ENCODE results near the gene FGF18. TPM values are rescaled to one million over a fixed set of nuclear protein-coding genes. Genes with fewer than 3 reads are reported as not detected.

FGF18 gene
- total RNA-seq, 3 donors from 2014 or later, result 0.16 to 1.6 (median 0.33) TPM

DNA sequence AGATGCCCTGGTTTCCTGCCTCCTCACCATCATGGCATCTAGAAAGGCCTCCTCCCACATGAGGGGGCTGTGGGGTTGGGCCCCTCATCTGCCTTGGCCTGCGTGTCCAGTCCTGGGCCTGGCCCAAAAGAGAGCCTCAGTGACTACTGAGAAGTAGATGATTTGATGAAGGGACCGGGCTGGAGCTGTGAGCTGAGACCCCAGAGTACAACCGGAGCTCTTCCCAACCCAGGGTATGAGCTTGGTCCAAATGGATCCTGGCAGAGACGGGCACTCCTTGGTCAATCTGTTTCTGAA, 62.9 kb downstream of the FGF18 start:
- Histone ChIP-seq H3K4me3 (no peak overlapping the region), H3K27me3 (no peaks in the 10 kb centered on the region), H3K9me3 (no peaks in the 10 kb centered on the region), H3K4me1 (no peaks in the 10 kb centered on the region), H3K27ac (no peak overlapping the region), H3K36me3 (no peaks in the 10 kb centered on the region)
- TF ChIP-seq POLR2AphosphoS5 (IDR thresholded peaks at IDR 0.05) (no peak), POLR2A (IDR thresholded peaks at IDR 0.05) (no peak)
- TF ChIP-seq, protein P1, sequence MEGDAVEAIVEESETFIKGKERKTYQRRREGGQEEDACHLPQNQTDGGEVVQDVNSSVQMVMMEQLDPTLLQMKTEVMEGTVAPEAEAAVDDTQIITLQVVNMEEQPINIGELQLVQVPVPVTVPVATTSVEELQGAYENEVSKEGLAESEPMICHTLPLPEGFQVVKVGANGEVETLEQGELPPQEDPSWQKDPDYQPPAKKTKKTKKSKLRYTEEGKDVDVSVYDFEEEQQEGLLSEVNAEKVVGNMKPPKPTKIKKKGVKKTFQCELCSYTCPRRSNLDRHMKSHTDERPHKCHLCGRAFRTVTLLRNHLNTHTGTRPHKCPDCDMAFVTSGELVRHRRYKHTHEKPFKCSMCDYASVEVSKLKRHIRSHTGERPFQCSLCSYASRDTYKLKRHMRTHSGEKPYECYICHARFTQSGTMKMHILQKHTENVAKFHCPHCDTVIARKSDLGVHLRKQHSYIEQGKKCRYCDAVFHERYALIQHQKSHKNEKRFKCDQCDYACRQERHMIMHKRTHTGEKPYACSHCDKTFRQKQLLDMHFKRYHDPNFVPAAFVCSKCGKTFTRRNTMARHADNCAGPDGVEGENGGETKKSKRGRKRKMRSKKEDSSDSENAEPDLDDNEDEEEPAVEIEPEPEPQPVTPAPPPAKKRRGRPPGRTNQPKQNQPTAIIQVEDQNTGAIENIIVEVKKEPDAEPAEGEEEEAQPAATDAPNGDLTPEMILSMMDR (IDR thresholded peaks at IDR 0.05), result no peak
- DNase-seq (ENCODE audit: low spot score in 2 of 2), result no peak
- intact Hi-C loops (cut with DNase I; ENCODE audit: low total_unique reads), result no loop called here

DNA sequence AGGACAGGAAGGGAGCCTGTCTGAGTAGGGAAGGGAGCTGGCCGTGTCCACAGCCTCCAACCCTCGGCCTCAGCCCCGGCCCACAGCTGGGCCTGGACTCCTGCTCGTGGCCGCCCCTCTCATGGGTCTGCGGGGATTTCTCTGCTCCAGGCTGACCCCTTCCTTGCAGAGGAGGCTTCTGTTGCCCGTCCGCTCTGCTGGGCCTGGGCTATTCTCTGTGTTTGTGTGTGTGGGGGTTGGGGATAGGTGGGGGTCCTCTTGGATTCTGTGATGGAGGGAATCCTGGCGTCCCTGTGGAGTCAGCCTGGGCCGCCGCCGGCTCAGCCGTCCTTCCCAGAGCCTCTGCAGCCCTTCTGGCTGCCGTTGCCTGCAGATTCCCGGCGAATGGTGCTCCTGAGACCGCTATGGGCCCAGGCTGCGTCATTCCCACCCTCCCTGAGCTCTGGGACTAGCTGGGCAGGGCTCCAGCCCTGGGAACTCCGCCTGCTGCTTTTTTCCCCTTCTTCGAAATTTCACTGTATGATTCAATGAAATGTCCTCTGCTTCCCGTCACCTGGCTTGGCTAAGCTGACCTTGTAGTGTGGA, 64.2 kb downstream of the FGF18 start:
- no peaks in the 10 kb centered on the region for H3K27me3 ChIP-seq
- no peaks in the 10 kb centered on the region for H3K36me3 ChIP-seq
- intact Hi-C loops (cut with DNase I; ENCODE audit: low total_unique reads), result no loop called here
- peak overlapping the region in 1 of 2 donors; percentile 85 for H3K27ac ChIP-seq
- DNase-seq (ENCODE audit: low spot score in 2 of 2), result no peak
- H3K4me3 ChIP-seq, result no peak overlapping the region
- H3K4me1 ChIP-seq, result no peaks in the 10 kb centered on the region
- no peak for TF ChIP-seq POLR2A (IDR thresholded peaks at IDR 0.05)
- peak in 1 of 3 donors; percentile 15 for TF ChIP-seq POLR2AphosphoS5 (IDR thresholded peaks at IDR 0.05)
- no peaks in the 10 kb centered on the region for H3K9me3 ChIP-seq

DNA sequence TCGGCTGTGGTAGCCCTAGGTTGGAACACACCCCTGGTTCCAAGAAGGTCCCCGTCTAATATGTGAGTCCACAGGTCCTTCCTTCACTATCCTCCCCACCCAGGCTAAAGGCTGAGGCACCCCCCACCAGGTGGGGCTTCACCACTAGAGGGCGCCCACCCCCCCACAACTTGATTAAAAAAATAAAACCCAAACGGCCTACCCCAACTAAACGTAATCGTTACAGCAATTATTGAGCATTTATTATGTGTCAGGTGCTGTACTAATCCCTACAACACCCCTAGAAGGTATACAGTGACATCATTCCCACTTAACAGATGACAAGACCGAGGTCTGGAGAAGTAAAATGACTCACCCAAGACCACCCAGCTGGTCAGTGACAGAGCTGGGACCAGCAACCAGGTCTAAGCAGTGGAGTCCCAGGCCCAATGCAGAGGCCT, 65.0 kb downstream of the FGF18 start:
- intact Hi-C loops (cut with DNase I; ENCODE audit: low total_unique reads), result no loop called here

DNA sequence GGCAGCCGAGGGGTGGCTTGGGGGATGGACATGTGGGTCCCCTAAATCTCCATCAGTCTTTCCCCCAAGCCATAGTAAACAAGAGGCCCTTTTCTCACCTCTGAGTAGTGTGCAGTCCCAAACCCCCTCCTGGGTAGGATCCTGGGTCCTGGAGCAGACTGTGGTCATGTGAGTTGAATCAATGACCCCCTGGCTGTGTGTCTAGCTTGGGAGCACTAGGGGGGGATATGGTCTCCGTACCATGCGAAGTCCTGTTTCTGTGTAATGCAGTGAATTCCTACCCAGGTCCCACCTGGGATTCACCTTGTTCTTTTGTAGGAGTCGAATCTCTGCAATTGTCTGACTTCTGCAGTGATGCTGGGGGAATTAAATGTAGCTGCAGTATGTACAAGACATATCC, 66.2 kb downstream of the FGF18 start:
- Histone ChIP-seq H3K4me1 (no peaks in the 10 kb centered on the region), H3K9me3 (no peaks in the 10 kb centered on the region), H3K4me3 (no peak overlapping the region), H3K27ac (no peak overlapping the region), H3K36me3 (no peaks in the 10 kb centered on the region), H3K27me3 (no peaks in the 10 kb centered on the region)
- TF ChIP-seq POLR2A (IDR thresholded peaks at IDR 0.05), result no peak
- TF ChIP-seq POLR2AphosphoS5 (IDR thresholded peaks at IDR 0.05), result no peak
- TF ChIP-seq, protein P1 (IDR thresholded peaks at IDR 0.05), result no peak
- intact Hi-C loops (cut with DNase I; ENCODE audit: low total_unique reads), result no loop called here
- no peak for DNase-seq (ENCODE audit: low spot score in 2 of 2)

More for the DNA sequence above, 65.0 kb downstream of the FGF18 start:
- Histone ChIP-seq H3K9me3 (no peaks in the 10 kb centered on the region), H3K27me3 (no peaks in the 10 kb centered on the region), H3K4me3 (no peak overlapping the region), H3K27ac (peak overlapping the region in 1 of 2 donors; percentile 78), H3K4me1 (no peaks in the 10 kb centered on the region), H3K36me3 (no peaks in the 10 kb centered on the region)
- TF ChIP-seq, protein P1 (IDR thresholded peaks at IDR 0.05), result peak; percentile 26 to 42 (median 31)
- TF ChIP-seq POLR2A (IDR thresholded peaks at IDR 0.05) (no peak), POLR2AphosphoS5 (IDR thresholded peaks at IDR 0.05) (no peak)
- DNase-seq (ENCODE audit: low spot score in 2 of 2), result no peak

DNA sequence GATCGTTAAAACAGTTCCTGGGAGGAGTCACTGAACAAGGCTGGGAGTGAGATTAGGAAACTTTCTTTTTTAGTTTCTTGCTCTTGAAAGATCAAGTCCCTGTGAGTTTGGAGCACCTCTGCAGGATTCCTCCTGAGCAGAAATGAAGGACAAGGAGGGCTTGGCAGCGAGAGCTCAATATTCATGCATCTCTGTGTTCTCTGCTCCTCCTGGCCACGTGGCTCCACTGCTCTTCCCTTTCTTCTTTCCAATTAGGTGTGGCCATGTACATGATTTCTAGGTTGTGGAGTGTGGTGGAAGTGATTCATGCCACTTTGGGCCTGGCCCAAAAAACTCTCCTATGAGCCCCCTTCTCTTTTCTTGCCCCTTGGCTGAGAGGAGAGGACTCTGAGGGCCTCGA, 67.2 kb downstream of the FGF18 start:
- intact Hi-C loops (cut with DNase I; ENCODE audit: low total_unique reads), result no loop called here
- no peaks in the 10 kb centered on the region for H3K9me3 ChIP-seq
- no peak for TF ChIP-seq POLR2A (IDR thresholded peaks at IDR 0.05)
- TF ChIP-seq POLR2AphosphoS5 (IDR thresholded peaks at IDR 0.05), result no peak
- H3K27me3 ChIP-seq, result no peaks in the 10 kb centered on the region
- DNase-seq (ENCODE audit: low spot score in 2 of 2), result no peak
- no peak overlapping the region for H3K27ac ChIP-seq
- H3K36me3 ChIP-seq, result no peaks in the 10 kb centered on the region
- H3K4me1 ChIP-seq, result no peaks in the 10 kb centered on the region
- H3K4me3 ChIP-seq, result no peak overlapping the region

DNA sequence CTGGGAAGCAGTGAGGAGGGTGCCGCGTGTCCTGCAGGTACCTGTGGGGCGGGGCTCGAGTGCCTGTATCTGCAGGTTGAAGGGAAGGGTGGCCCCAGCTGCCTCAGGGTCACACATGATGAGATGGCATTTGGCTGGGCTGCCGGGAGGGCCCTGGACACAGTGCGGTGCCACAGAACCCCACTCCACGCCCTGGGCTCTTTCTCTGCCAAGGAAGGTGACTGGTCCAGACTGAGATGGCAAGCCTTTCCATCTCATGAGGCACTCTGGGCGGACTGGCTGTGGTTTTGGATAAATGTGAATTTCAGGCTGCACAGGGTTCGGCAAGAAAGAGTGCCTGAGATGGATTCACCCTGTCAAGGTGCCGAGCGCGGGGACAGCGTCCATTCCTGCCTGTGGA, 69.4 kb downstream of the FGF18 start:
- no peaks in the 10 kb centered on the region for H3K36me3 ChIP-seq
- DNase-seq (ENCODE audit: low spot score in 2 of 2), result no peak
- H3K9me3 ChIP-seq, result no peaks in the 10 kb centered on the region
- H3K4me3 ChIP-seq, result no peak overlapping the region
- intact Hi-C loops (cut with DNase I; ENCODE audit: low total_unique reads), result no loop called here
- no peak for TF ChIP-seq POLR2A (IDR thresholded peaks at IDR 0.05)
- no peaks in the 10 kb centered on the region for H3K27me3 ChIP-seq
- H3K27ac ChIP-seq, result no peak overlapping the region
- H3K4me1 ChIP-seq, result no peaks in the 10 kb centered on the region

DNA sequence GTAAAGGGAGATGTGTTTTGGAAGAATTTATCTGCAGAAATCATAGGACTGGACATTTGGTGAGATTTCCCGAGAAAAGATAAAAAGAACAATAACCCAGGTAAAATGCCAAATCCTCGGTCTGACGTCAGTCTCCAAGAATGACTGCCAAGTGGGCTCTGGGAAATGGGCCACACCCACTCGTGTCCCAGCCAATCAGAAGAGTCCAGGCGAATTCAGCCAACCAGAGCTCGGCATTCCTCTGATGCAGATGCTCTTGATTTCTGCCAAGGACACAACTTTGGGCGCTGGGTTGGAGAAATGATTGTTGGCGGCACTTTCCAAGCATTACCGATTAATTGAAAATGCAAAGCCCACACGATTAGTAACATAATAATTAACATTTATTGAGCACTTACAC, 73.3 kb downstream of the FGF18 start:
- TF ChIP-seq POLR2AphosphoS5 (IDR thresholded peaks at IDR 0.05) (no peak), POLR2A (IDR thresholded peaks at IDR 0.05) (no peak)
- TF ChIP-seq, protein P1 (IDR thresholded peaks at IDR 0.05), result no peak
- H3K27ac ChIP-seq, result no peak overlapping the region
- intact Hi-C loops (cut with DNase I; ENCODE audit: low total_unique reads), result no loop called here
- H3K4me3 ChIP-seq, result no peak overlapping the region
- H3K36me3 ChIP-seq, result no peaks in the 10 kb centered on the region
- no peaks in the 10 kb centered on the region for H3K27me3 ChIP-seq
- no peak for DNase-seq (ENCODE audit: low spot score in 2 of 2)
- H3K9me3 ChIP-seq, result no peaks in the 10 kb centered on the region
- peaks cover 0 to 5% of the 10 kb centered on the region in 2 donors for H3K4me1 ChIP-seq
